HG02981 (cell line): ENCODE results near the gene NOC2L.

Source experiments
- ATAC-seq: cut with Tn5 transposase; IDR thresholded peaks from one replicate; pipeline ENCODE4 v1.9.1; 2021; ENCODE audit warnings: mild to moderate bottlenecking, moderate library complexity; ENCODE audit not compliant: unreplicated experiment

NOC2L gene

GRCh38 chr1:944341-945325 is 14.4 kb downstream of the NOC2L start:
- no peak for ATAC-seq

GRCh38 chr1:943545-944340 is 15.3 kb downstream of the NOC2L start:
- ATAC-seq = no peak

GRCh38 chr1:942864-943533 is 16.1 kb downstream of the NOC2L start:
- ATAC-seq = no peak

- no peak for ATAC-seq
Measured at GRCh38 chr1:942411-942821, 16.6 kb downstream of the NOC2L start.

- ATAC-seq = no peak
Measured at GRCh38 chr1:941588-942383, 17.3 kb downstream of the NOC2L start.

GRCh38 chr1:941015-941587 is 18.0 kb downstream of the NOC2L start:
- ATAC-seq = no peak

GRCh38 chr1:940107-941014 is 18.7 kb downstream of the NOC2L start:
- ATAC-seq = no peak

GRCh38 chr1:939511-940106 is 19.4 kb downstream of the NOC2L start:
- ATAC-seq = no peak

GRCh38 chr1:938711-939489 is 20.2 kb downstream of the NOC2L start:
- ATAC-seq = no peak

GRCh38 chr1:938088-938683 is 20.9 kb downstream of the NOC2L start:
- ATAC-seq = no peak

GRCh38 chr1:937521-937920 is 21.5 kb downstream of the NOC2L start:
- no peak for ATAC-seq

GRCh38 chr1:936348-937264 is 22.4 kb downstream of the NOC2L start:
- no peak for ATAC-seq

GRCh38 chr1:935751-936231 is 23.3 kb downstream of the NOC2L start:
- no peak for ATAC-seq

- no peak for ATAC-seq
Measured at GRCh38 chr1:934991-935750, 23.9 kb downstream of the NOC2L start.

GRCh38 chr1:933603-933940 is 25.5 kb downstream of the NOC2L start:
- ATAC-seq = no peak
